Mucosa of descending colon (tissue), 3 donors: ENCODE results near the gene SIM2. TPM values are rescaled to one million over a fixed set of nuclear protein-coding genes. Genes with fewer than 3 reads are reported as not detected.
A peak's percentile ranks its signal among the peaks of the same experiment; 100 is the strongest.
"Not testable (repeated sequence)": the region's sequence is repeated elsewhere in the genome, so short reads cannot be mapped to it uniquely, and the experiment has no call there.

ENCODE experiments used
- ATAC-seq: fragments of 200-7000 bp; cut with Tn5 transposase; one replicate; pipeline ENCODE4 v1.9.1; 2020; ENCODE audit warnings: mild to moderate bottlenecking, moderate library complexity
- DNase-seq, 3 donors: peaks; one replicate each; pipeline ENCODE4 v3.0.0-alpha.2; 2020
- H3K36me3 ChIP-seq: fragments of 200-600 bp; one replicate; pipeline ENCODE4 v1.8.0; 2021; ENCODE audit warnings: low read depth, mild to moderate bottlenecking
- H3K4me1 ChIP-seq: fragments of 200-600 bp; one replicate; pipeline ENCODE4 v1.8.0; 2021; ENCODE audit warnings: low read depth, mild to moderate bottlenecking
- H3K4me3 ChIP-seq: fragments of 200-600 bp; one replicate; pipeline ENCODE4 v1.8.0; 2021; ENCODE audit warnings: mild to moderate bottlenecking
- H3K9me3 ChIP-seq: fragments of 200-600 bp; one replicate; pipeline ENCODE4 v1.8.0; 2021; ENCODE audit warnings: mild to moderate bottlenecking
- intact Hi-C, 2 donors: fragments of 100-400 bp; cut with DNase I in 1 of 2; cut with micrococcal nuclease in 1 of 2; formaldehyde crosslinking; loops; one replicate each; pipeline versions ENCODE4 v1.11.0 to v1.11.1; 2022; cut with DNase I, micrococcal nuclease
- long read RNA-seq, 2 donors: library from polyadenylated mRNA; unstranded; transcript quantifications; one replicate each; pipeline ENCODE4 v2.0.0, GENCODE V29; 2019 to 2021
- total RNA-seq, 3 donors: library from RNA; stranded (reverse); fragmentation: NEBNext Ultra II Directional in 2 of 3; extraction: Animal tissue kit (Norgen Biotek cat#: 25700) in 2 of 3; gene quantifications; one replicate each; pipeline versions ENCODE4 v1.2.1 to v1.2.4, GENCODE V29; 2021 to 2023
- TF ChIP-seq, protein P1 (sequence below): fragments of 200-600 bp; IDR thresholded peaks from one replicate; pipeline ENCODE4 v1.8.0; 2022; ENCODE audit warnings: antibody characterized with exemption, mild to moderate bottlenecking
- donor health status: DM: no; HTN: no; CAD: no; lungs with moderate emphysema.
- donor health status: DM: no; HTN: no; CAD: no.
- donor health status: DM: no; HTN: yes; CAD: no.

The SIM2 gene, protein sequence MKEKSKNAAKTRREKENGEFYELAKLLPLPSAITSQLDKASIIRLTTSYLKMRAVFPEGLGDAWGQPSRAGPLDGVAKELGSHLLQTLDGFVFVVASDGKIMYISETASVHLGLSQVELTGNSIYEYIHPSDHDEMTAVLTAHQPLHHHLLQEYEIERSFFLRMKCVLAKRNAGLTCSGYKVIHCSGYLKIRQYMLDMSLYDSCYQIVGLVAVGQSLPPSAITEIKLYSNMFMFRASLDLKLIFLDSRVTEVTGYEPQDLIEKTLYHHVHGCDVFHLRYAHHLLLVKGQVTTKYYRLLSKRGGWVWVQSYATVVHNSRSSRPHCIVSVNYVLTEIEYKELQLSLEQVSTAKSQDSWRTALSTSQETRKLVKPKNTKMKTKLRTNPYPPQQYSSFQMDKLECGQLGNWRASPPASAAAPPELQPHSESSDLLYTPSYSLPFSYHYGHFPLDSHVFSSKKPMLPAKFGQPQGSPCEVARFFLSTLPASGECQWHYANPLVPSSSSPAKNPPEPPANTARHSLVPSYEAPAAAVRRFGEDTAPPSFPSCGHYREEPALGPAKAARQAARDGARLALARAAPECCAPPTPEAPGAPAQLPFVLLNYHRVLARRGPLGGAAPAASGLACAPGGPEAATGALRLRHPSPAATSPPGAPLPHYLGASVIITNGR
- not detected for total RNA-seq
- long read RNA-seq, donor 1, partial matches to known transcripts: 0 of 1 reads
- long read RNA-seq, donor 1, other reads (novel, unspliced or antisense): 1 of 1 reads
- long read RNA-seq, donor 2: 0 reads

DNA sequence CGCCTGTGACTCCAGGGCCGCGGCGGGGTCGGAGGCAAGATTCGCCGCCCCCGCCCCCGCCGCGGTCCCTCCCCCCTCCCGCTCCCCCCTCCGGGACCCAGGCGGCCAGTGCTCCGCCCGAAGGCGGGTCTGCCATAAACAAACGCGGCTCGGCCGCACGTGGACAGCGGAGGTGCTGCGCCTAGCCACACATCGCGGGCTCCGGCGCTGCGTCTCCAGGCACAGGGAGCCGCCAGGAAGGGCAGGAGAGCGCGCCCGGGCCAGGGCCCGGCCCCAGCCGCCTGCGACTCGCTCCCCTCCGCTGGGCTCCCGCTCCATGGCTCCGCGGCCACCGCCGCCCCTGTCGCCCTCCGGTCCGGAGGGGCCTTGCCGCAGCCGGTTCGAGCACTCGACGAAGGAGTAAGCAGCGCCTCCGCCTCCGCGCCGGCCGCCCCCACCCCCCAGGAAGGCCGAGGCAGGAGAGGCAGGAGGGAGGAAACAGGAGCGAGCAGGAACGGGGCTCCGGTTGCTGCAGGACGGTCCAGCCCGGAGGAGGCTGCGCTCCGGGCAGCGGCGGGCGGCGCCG lies at the start of gene SIM2:
TSS of gene SIM2 (plus strand) at position 135 of the 565 bp plus-strand sequence. CDS start 632 bp downstream, outside the sequence.
- TF ChIP-seq, protein P1, sequence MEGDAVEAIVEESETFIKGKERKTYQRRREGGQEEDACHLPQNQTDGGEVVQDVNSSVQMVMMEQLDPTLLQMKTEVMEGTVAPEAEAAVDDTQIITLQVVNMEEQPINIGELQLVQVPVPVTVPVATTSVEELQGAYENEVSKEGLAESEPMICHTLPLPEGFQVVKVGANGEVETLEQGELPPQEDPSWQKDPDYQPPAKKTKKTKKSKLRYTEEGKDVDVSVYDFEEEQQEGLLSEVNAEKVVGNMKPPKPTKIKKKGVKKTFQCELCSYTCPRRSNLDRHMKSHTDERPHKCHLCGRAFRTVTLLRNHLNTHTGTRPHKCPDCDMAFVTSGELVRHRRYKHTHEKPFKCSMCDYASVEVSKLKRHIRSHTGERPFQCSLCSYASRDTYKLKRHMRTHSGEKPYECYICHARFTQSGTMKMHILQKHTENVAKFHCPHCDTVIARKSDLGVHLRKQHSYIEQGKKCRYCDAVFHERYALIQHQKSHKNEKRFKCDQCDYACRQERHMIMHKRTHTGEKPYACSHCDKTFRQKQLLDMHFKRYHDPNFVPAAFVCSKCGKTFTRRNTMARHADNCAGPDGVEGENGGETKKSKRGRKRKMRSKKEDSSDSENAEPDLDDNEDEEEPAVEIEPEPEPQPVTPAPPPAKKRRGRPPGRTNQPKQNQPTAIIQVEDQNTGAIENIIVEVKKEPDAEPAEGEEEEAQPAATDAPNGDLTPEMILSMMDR: no peak
- intact Hi-C loops: no loop called here
- ATAC-seq: peak; percentile 64
- Histone ChIP-seq H3K36me3 (no peaks in the 10 kb centered on the region), H3K4me1 (peaks cover 37% of the 10 kb centered on the region), H3K4me3 (no peak within 1 kb of the TSS), H3K9me3 (no peaks in the 10 kb centered on the region)
- peak in 1 of 3 donors; percentile 58 for DNase-seq

DNA sequence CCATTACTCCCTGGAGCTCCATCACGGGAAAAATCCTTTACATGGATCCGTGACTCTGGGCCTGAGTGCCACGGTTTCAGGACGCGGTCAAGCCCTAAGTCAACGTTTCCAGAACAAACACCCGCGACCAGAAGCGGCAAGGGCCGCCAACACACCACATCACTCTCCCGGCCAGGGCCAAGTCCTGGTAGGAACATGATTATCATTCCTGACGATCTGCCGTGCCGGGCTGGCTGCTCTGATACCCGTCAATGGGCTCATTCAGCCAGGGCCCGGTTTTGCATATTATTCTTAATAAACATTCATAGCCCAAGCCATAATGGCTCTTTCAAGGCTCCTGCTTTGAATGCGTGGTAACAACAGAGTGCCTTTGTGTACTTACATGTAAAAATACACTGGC lies 44.6 kb upstream of the SIM2 start:
- Histone ChIP-seq H3K4me3 (no peak overlapping the region), H3K36me3 (no peaks in the 10 kb centered on the region), H3K4me1 (no peaks in the 10 kb centered on the region), H3K9me3 (no peaks in the 10 kb centered on the region)
- ATAC-seq: no peak
- TF ChIP-seq, protein P1: no peak
- intact Hi-C loops: no loop called here
- no peak for DNase-seq

DNA sequence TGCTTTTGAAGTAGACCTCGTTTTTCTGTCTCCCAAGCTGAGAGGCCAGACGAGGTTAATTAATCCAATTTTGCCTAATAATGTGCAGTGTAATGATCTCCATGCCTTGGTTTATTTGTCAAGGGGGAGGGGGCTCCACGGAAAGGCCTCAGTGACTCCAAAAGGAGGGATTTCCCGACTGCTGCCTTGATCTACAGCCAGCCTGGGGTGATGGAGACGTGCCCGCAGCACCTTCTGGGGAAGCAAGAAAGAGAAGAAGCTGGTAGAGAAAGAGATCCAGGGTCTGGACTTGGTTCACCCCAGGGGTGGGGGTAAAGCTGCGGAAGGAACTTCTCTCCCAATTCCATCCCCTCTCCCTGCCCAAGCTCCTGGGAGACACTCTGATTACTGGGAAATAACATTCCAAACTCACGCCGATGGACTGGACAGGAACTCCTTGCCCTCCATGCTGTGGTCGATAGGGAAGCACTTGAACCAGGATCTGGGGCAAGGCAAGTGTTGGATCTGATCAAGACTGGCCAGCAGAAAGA lies 44.1 kb upstream of the SIM2 start:
- no peak overlapping the region for H3K4me3 ChIP-seq
- intact Hi-C loops: no loop called here
- TF ChIP-seq, protein P1: no peak
- DNase-seq: no peak
- no peaks in the 10 kb centered on the region for H3K9me3 ChIP-seq
- H3K36me3 ChIP-seq: no peaks in the 10 kb centered on the region
- ATAC-seq: no peak
- H3K4me1 ChIP-seq: no peaks in the 10 kb centered on the region

DNA sequence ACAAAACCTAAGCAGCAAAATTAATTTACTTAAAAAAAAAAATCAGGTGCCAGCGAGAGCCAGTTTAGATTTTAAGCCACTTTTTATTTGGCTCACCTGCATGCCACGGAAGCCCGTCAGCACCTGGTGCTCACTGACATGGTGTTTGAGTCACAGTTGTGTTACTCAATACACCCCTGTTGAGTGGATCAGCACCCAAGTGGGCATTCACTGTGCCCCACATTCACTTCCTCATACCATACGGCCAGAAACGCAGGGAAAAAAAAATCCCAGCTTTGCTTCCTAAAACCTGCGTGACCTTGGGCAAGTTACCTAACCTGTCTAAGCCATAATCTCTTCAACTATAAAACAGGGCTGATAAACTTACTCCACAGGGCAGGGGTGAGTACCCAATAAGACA lies 42.8 kb upstream of the SIM2 start:
- ATAC-seq (peak; percentile 27), DNase-seq (no peak)
- Histone ChIP-seq H3K4me3 (no peak overlapping the region), H3K36me3 (no peaks in the 10 kb centered on the region), H3K4me1 (no peaks in the 10 kb centered on the region), H3K9me3 (no peaks in the 10 kb centered on the region)
- intact Hi-C loops: no loop called here
- TF ChIP-seq, protein P1: no peak

DNA sequence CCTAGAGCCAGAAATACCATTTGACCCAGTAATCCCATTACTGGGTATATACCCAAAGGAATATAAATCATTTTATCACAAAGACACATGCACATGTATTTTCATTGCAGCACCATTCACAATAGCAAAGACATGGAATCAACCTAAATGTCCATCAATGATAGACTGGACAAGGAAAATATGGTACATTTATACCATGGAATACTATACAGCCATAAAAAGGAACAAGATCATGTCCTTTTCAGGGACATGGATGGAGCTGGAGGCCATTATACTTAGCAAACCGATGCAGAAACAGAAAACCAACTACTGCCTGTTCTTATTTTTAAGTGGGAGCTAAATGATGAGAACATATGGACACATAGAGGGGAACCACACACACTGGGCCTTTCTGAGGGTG lies 41.6 kb upstream of the SIM2 start:
- intact Hi-C loops, DNase-seq, H3K9me3 ChIP-seq, H3K36me3 ChIP-seq, H3K4me3 ChIP-seq, ATAC-seq, H3K4me1 ChIP-seq: not testable (repeated sequence)
